Trophoblast cell (in vitro differentiated cells and primary cell): ENCODE results near the gene BRD1.

Experiments used
- DNase-seq, 2 donors: peaks; one replicate each; pipeline ENCODE4 v3.0.0-alpha.2; 2016
- H2AFZ ChIP-seq: 2 replicates; pipeline ENCODE4 v1.6.1; 2013; ENCODE audit warnings: low read length, moderate library complexity, mild to moderate bottlenecking; ENCODE audit not compliant: insufficient read depth, poor library complexity
- H2AK5ac ChIP-seq: 2 replicates; pipeline ENCODE4 v1.6.1; 2013; ENCODE audit warnings: mild to moderate bottlenecking, low read length
- H2BK120ac ChIP-seq: 2 replicates; pipeline ENCODE4 v1.6.1; 2013; ENCODE audit warnings: low read length, mild to moderate bottlenecking, moderate library complexity; ENCODE audit not compliant: insufficient read depth, poor library complexity
- H2BK12ac ChIP-seq: 2 replicates; pipeline ENCODE4 v1.6.1; 2013; ENCODE audit warnings: mild to moderate bottlenecking, low read length, moderate library complexity
- H2BK5ac ChIP-seq: 2 replicates; pipeline ENCODE4 v1.6.1; 2013; ENCODE audit warnings: low read length, low read depth, moderate library complexity, mild to moderate bottlenecking; ENCODE audit not compliant: poor library complexity
- H3K14ac ChIP-seq: 2 replicates; pipeline ENCODE4 v1.6.1; 2013; ENCODE audit warnings: mild to moderate bottlenecking, low read length
- H3K18ac ChIP-seq: 2 replicates; pipeline ENCODE4 v1.6.1; 2013; ENCODE audit warnings: mild to moderate bottlenecking, low read length
- H3K23ac ChIP-seq: 2 replicates; pipeline ENCODE4 v1.6.1; 2013; ENCODE audit warnings: low read length
- H3K27ac ChIP-seq: 2 replicates; pipeline ENCODE4 v1.5.1; 2013; ENCODE audit warnings: low read depth, mild to moderate bottlenecking, inconsistent platforms, low read length, moderate library complexity
- H3K27me3 ChIP-seq: 2 replicates; pipeline ENCODE4 v1.6.1; 2013; ENCODE audit warnings: inconsistent platforms, mild to moderate bottlenecking, low read length, moderate library complexity; ENCODE audit not compliant: insufficient read depth
- H3K36me3 ChIP-seq, 2 experiments: 1 replicate in 1 of 2; 2 replicates in 1 of 2; pipeline ENCODE4 v1.6.1; 2013; ENCODE audit warnings: low read length in 2 of 2, mild to moderate bottlenecking in 2 of 2, moderate library complexity in 1 of 2; ENCODE audit not compliant: insufficient read depth in 2 of 2, control insufficient read depth in 1 of 2
- H3K4ac ChIP-seq: 2 replicates; pipeline ENCODE4 v1.6.1; 2013; ENCODE audit warnings: low read depth, mild to moderate bottlenecking, low read length, moderate library complexity
- H3K4me1 ChIP-seq, 2 experiments: 1 replicate in 1 of 2; 2 replicates in 1 of 2; pipeline ENCODE4 v1.6.1; 2013; ENCODE audit warnings: low read length in 2 of 2, mild to moderate bottlenecking in 2 of 2, moderate library complexity in 1 of 2; ENCODE audit not compliant: insufficient read depth in 2 of 2, control insufficient read depth in 1 of 2
- H3K4me2 ChIP-seq: 2 replicates; pipeline ENCODE4 v1.6.1; 2013; ENCODE audit warnings: inconsistent platforms, mild to moderate bottlenecking, low read length, moderate library complexity
- H3K4me3 ChIP-seq: 2 replicates; pipeline ENCODE4 v1.5.1; 2013; ENCODE audit warnings: mild to moderate bottlenecking, low read depth, low read length, inconsistent platforms
- H3K79me1 ChIP-seq: one replicate; pipeline ENCODE4 v1.6.1; 2013; ENCODE audit warnings: low read length
- H3K79me2 ChIP-seq: 2 replicates; pipeline ENCODE4 v1.6.1; 2013; ENCODE audit warnings: low read length, mild to moderate bottlenecking; ENCODE audit not compliant: control insufficient read depth, insufficient read depth, poor library complexity
- H3K9ac ChIP-seq: 2 replicates; pipeline ENCODE4 v1.6.1; 2013; ENCODE audit warnings: mild to moderate bottlenecking, low read length
- H3K9me3 ChIP-seq: 2 replicates; pipeline ENCODE4 v1.6.1; 2013; ENCODE audit warnings: low read depth, mild to moderate bottlenecking, control low read depth, inconsistent platforms, low read length; ENCODE audit not compliant: insufficient read depth
- H4K12ac ChIP-seq: 2 replicates; pipeline ENCODE4 v1.6.1; 2013; ENCODE audit warnings: low read depth, mild to moderate bottlenecking, low read length, moderate library complexity
- H4K8ac ChIP-seq: 2 replicates; pipeline ENCODE4 v1.6.1; 2013; ENCODE audit warnings: low read depth, mild to moderate bottlenecking, low read length, moderate library complexity
- H4K91ac ChIP-seq: one replicate; pipeline ENCODE4 v1.6.1; 2013; ENCODE audit warnings: low read depth, mild to moderate bottlenecking, low read length, moderate library complexity
- WGBS: extraction: QIAGEN DNeasy Blood & Tissue Kit; methylation state at CpG from one replicate; pipeline ENCODE4 v1.1.7; 2013; ENCODE audit warnings: missing lambda C conversion rate; ENCODE audit not compliant: insufficient read length, insufficient coverage; ENCODE audit errors: extremely low coverage; 5-methylcytosine and 5-hydroxymethylcytosine counted together

The BRD1 gene

DNA sequence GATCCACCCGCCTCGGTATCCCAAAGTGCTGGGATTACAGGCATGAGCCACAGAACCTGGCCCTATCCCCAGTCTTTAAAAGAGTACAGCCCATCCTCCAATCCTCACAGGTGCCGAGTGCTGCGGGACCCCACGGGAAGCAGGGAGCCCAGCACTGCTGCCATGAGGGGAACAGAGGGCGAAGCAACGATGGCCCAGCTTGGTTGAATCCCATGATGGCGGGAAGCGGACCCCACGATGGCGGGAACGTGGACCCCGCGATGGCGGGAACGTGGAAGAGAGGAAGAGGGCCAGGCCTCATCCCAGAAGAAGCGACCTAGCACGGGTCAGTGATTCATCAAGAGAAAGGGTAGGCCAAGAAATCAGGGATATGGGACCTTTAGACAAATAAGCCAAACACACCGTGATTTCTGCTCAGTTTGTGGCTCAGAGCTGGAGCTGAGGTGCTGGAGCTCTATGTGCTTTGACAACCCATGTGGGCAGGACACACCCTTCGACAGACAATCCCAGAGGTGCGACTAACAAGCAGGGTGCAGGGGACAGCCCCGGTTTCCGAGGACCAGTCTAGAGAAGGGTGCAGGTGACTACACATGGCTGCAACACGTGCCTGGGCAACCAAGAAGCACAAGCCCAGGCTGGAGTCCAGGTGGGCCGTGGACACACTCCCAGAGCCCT, 30.9 kb downstream of the BRD1 start:
- Histone ChIP-seq H3K36me3 (peaks cover 83 to 87% of the 10 kb centered on the region in 2 experiments), H3K23ac (no peak overlapping the region), H3K4me1 (no peaks in the 10 kb centered on the region), H2BK12ac (no peak overlapping the region), H4K91ac (no peak overlapping the region), H3K79me1 (no peaks in the 10 kb centered on the region), H3K27ac (no peak overlapping the region), H3K4ac (no peak overlapping the region), H3K27me3 (no peaks in the 10 kb centered on the region), H4K8ac (no peak overlapping the region), H4K12ac (no peak overlapping the region), H2BK120ac (no peak overlapping the region), H2AK5ac (no peak overlapping the region), H2AFZ (no peak overlapping the region), H3K9ac (no peak overlapping the region), H3K4me2 (no peak overlapping the region), H3K14ac (no peak overlapping the region), H3K9me3 (no peaks in the 10 kb centered on the region), H3K18ac (no peak overlapping the region), H2BK5ac (no peak overlapping the region), H3K4me3 (no peak overlapping the region), H3K79me2 (peaks cover 8% of the 10 kb centered on the region)
- DNase-seq, result no peak
- no CpG with 5 or more reads among the region's 25 CpGs for WGBS

DNA sequence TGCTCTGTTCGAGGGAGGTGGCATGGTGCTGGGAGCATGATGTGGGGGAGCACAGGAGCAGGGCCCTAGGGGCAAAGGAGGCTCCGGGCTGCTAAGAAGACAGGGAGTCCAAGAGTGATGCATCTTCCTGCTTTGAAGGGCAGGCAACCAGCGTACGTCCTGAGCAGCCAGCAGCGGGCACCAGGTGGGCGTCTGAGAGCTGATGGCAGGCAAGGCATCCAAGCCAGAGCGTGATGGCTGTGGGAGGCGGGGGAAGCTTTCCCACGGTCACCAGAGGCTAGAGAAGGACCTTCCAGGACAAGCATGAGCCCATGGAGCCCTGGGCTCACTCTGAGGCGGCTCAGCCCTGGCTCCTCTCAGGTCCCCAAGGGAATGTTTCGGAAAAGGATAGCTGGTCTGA, 32.2 kb downstream of the BRD1 start:
- Histone ChIP-seq H4K8ac (no peak overlapping the region), H3K9me3 (no peaks in the 10 kb centered on the region), H2BK120ac (no peak overlapping the region), H3K4me3 (no peak overlapping the region), H3K79me1 (no peaks in the 10 kb centered on the region), H3K9ac (no peak overlapping the region), H3K4ac (no peak overlapping the region), H3K27me3 (no peaks in the 10 kb centered on the region), H3K14ac (no peak overlapping the region), H3K36me3 (peaks cover 81 to 85% of the 10 kb centered on the region in 2 experiments), H3K27ac (no peak overlapping the region), H2BK5ac (no peak overlapping the region), H3K23ac (no peak overlapping the region), H4K12ac (no peak overlapping the region), H2AFZ (no peak overlapping the region), H3K18ac (no peak overlapping the region), H2AK5ac (no peak overlapping the region), H2BK12ac (no peak overlapping the region), H3K4me2 (no peak overlapping the region), H4K91ac (no peak overlapping the region), H3K79me2 (peaks cover 4% of the 10 kb centered on the region), H3K4me1 (no peaks in the 10 kb centered on the region)
- no peak for DNase-seq
- no CpG with 5 or more reads among the region's 11 CpGs for WGBS

DNA sequence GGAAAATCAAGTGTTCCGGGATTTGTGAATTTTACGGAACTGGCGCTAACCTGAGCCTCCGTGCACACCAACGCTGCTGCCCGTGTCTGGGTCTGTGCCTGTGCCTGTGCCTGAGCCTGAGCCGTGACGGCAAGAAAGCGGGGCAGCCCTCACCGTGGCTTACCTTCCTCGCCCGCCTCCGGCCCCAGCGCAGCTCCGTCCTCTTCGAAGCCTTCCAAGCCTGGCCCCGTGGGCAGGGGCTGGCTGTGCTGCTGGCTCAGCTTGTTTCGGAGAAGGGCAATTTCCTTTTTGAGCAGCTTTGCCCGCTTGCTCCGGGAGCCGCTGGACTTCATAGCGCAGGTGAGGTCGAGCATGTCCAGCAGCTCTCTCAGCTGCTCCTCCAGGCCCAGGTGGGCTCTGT, 33.8 kb downstream of the BRD1 start:
- Histone ChIP-seq H4K91ac (no peak overlapping the region), H3K79me1 (no peaks in the 10 kb centered on the region), H3K23ac (no peak overlapping the region), H3K27ac (no peak overlapping the region), H3K27me3 (no peaks in the 10 kb centered on the region), H2AFZ (no peak overlapping the region), H4K12ac (no peak overlapping the region), H3K18ac (no peak overlapping the region), H2AK5ac (no peak overlapping the region), H3K4me1 (peaks cover 8 to 9% of the 10 kb centered on the region in 2 experiments), H4K8ac (no peak overlapping the region), H2BK5ac (no peak overlapping the region), H3K4ac (no peak overlapping the region), H3K14ac (no peak overlapping the region), H3K4me3 (no peak overlapping the region), H3K9ac (no peak overlapping the region), H2BK12ac (no peak overlapping the region), H2BK120ac (no peak overlapping the region), H3K9me3 (no peaks in the 10 kb centered on the region), H3K4me2 (no peak overlapping the region), H3K79me2 (peaks cover 2% of the 10 kb centered on the region), H3K36me3 (peaks cover 77 to 80% of the 10 kb centered on the region in 2 experiments)
- no CpG with 5 or more reads among the region's 23 CpGs for WGBS
- DNase-seq, result no peak

DNA sequence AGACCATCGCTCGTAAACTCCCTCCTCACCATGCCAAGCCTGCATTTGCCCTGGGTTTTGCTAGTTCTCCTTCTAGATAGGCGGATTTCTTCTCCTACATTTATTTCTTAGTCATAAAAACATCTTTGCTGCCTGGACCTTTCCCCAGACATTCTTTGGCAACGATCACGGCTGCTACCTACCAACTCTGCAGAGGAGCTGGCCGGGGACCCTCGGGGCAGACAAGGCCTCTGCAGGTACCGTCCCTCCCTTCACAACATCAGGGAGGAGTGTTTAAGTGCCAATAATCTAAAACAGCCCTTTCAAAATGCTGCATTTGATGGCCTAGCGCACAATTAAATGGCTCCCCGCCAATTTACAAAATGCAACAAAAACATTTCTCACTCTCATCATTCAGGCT, 34.4 kb downstream of the BRD1 start:
- H3K36me3 ChIP-seq, result peaks cover 75 to 76% of the 10 kb centered on the region in 2 experiments
- DNase-seq, result no peak
- no peak overlapping the region for H2AFZ ChIP-seq
- no peak overlapping the region for H3K23ac ChIP-seq
- H3K18ac ChIP-seq, result no peak overlapping the region
- no peak overlapping the region for H3K4me3 ChIP-seq
- peaks cover 2% of the 10 kb centered on the region for H3K79me2 ChIP-seq
- H3K4me1 ChIP-seq, result peaks cover 9% of the 10 kb centered on the region in 2 experiments
- no peak overlapping the region for H3K27ac ChIP-seq
- no peak overlapping the region for H3K4me2 ChIP-seq
- H4K12ac ChIP-seq, result no peak overlapping the region
- no peak overlapping the region for H3K4ac ChIP-seq
- no peak overlapping the region for H3K9ac ChIP-seq
- no peak overlapping the region for H2BK12ac ChIP-seq
- H2BK120ac ChIP-seq, result no peak overlapping the region
- no peak overlapping the region for H2AK5ac ChIP-seq
- H2BK5ac ChIP-seq, result no peak overlapping the region
- no peaks in the 10 kb centered on the region for H3K9me3 ChIP-seq
- no peaks in the 10 kb centered on the region for H3K27me3 ChIP-seq
- WGBS, result no CpG with 5 or more reads among the region's 10 CpGs
- no peak overlapping the region for H4K91ac ChIP-seq
- H3K79me1 ChIP-seq, result no peaks in the 10 kb centered on the region
- H4K8ac ChIP-seq, result no peak overlapping the region
- H3K14ac ChIP-seq, result no peak overlapping the region
